Stimulated activated CD4-positive, alpha-beta T cell treated with anti-CD3 and anti-CD28 coated beads, Interleukin-15, amount 100 ng/mL, for 1 hour (primary cell): ENCODE measurements around the gene FAM149A.
A peak's percentile ranks its signal among the peaks of the same experiment; 100 is the strongest.

Source experiments
- DNase-seq, 2 donors: peaks; one replicate each; pipeline ENCODE4 v3.0.0-alpha.2; 2020; ENCODE audit warnings: low read depth in 1 of 2, low spot score in 1 of 2

The FAM149A gene

DNA sequence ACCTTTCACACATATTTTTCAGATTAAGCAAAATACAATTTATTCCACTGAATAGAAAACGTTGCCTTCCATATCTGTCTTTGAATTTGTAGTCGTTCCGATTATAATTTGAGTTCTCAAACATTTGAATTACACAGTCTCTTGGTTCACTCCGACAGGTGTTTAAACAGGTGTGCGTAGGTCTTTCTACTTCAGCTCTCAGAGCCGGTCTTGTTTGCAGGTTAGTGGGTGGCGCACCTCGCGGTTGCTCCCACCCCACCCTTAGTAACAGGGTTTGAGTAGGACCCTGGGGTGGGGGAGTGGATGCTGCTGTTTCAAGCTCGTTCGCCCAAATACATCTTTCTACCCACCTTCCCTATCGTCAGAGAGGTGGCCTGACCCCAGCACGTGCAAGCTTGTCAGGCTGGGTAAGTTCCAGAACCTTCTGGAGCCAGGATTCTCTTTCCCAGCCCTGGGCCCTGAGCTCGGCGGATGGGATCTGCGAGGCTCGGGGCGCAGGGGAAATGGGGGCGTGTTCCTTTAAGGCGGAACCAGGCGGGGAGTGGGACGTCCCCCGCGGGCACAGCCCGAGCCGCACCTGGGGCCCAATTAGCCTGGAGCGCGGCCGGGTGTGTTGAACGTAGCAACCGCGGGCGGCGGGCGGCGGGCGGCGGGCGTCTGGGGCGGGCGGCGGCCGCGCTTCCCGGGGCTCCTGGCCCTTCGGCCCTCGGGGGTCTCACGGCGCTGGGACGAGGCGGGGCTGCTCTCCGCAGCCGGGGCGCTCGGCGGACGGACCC, at the start of gene FAM149A:
Gene FAM149A, plus strand, starts transcription at position 591 of the 776 bp plus-strand sequence.
- peak; percentile 13 to 41 for DNase-seq

DNA sequence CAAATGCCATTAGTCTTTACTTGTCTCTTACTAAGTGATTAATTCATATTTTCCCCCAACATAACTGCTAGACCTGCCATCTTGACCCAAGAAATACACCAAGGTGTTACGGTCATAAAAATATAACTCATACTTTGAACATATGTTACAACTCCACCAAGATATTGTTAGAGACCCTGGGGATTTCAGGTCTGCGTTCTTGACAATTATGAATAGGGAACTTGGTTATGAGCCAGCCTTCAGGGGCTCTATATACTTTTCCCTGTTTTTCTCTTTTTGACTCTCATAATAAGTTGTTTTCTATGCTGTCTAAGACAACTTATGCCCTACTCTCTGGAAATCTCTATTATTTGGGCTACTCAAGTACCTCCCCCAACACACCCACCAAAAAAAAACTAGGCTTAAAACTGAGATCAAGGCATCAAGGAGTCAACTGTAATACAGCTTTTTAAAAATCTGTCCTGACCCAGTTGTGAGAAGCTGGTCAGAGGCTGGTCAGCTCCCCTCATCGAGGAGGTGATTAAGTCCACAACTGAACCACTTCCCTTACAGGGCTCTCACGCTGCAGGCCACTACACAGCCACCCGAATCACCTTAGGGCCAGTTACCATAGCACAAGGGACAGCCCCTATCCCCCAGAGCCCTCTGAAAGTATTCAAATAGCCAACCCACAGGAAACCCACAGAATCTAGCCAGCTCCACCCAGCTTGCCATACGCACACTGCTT, 46.1 kb upstream of the FAM149A start:
- DNase-seq, result no peak

- DNase-seq, result no peak
These were observed 45.6 kb upstream of the FAM149A start for GRCh38 chr4:186058980-186059316.

GRCh38 chr4:186061921-186062320, 42.6 kb upstream of the FAM149A start:
- no peak for DNase-seq

- DNase-seq, result no peak
These were observed 36.6 kb upstream of the FAM149A start for GRCh38 chr4:186067757-186068385.

GRCh38 chr4:186068581-186069348, 35.7 kb upstream of the FAM149A start, which contains the start of gene TLR3:
TLR3 (plus strand) TSS chr4:186069156; CDS start chr4:186076620, 7,464 bp downstream.
- no peak for DNase-seq

- DNase-seq, result no peak
These were observed 34.8 kb upstream of the FAM149A start for GRCh38 chr4:186069729-186070128.

DNA sequence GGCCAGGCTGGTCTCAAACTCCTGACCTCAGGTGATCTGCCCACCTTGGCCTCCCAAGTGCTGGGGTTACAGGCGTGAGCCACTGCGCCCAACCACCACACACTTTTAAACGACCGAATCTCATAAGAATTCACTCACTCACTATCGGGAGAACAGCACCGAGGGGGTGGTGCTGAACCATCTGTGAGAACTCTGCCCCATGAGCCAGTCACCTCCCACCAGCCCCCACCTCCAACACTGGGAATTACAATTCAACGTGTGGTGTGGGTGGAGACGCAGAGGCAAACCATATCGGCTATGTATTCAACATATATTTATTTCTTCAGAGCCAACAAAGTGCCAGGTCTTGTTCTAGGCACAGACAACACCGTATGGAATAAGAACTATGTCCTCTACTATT, 32.0 kb upstream of the FAM149A start:
- no peak for DNase-seq

DNA sequence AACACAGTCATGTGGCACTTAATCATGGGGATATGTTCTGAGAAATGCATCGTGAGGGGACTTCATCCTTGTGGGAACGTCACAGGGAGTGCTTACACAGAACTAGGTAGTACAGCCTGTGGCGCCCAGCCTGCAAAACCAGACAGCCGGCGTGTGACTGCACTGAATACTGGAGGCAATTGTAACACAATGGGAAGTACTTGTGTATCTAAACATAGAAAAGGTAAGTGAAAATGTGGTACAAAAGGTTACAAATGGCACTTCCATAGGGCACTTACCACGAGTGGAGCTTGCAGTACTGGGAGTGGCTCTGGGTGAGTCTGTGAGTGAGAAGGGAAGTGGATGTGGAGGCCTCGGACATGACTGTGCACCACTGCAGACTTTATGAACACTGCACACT, 30.3 kb upstream of the FAM149A start:
- DNase-seq, result no peak

DNA sequence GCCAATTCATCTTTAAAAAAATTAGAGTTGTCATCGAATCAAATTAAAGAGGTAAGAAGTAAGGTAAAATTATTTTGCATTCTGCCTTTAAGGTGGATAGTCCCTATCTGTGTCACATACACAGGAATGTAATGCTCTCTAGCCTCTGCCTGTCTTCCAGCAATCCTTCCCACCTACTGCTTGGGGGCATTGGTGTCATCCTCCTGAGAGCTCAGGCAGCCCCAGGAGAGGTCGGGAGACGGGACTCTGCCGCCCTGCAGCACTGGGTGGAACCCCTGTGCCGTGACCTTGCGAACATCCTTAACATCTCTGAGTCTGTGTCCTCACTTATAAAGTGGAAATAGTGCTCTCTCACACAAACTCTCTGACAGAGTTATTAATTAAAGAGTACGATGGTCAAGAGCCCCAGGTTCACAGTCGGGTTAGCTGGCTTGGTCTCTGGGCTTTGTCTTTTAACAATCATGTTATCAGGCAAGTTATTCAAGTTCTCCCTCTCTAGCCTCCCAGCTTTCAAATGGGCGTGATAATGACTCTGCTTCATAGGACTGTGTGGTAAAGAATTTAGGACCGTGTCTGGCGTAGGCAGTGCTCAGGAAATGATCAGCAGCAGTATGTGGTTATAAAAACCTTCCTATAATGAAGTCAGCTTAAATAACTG, 25.4 kb upstream of the FAM149A start:
- no peak for DNase-seq

DNA sequence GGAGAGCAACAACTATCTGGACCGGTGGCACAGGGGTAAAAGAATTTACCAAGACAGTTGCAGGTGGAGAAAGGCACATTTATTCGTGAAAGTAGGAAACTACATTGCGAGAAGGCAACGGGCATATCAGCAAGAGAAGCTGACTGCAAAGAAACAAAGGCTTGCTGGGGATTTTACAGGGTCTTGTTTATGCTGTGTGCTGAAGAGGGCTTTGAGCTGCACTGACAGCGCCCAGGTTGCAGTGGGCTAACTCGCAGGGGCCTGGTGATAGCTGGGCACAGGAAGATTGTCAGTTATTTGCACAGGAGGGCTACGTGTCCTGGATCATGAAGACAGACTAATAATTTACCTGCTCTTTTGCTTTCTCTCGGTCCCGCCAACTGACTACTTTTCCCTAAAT, 24.8 kb upstream of the FAM149A start:
- DNase-seq, result no peak

DNA sequence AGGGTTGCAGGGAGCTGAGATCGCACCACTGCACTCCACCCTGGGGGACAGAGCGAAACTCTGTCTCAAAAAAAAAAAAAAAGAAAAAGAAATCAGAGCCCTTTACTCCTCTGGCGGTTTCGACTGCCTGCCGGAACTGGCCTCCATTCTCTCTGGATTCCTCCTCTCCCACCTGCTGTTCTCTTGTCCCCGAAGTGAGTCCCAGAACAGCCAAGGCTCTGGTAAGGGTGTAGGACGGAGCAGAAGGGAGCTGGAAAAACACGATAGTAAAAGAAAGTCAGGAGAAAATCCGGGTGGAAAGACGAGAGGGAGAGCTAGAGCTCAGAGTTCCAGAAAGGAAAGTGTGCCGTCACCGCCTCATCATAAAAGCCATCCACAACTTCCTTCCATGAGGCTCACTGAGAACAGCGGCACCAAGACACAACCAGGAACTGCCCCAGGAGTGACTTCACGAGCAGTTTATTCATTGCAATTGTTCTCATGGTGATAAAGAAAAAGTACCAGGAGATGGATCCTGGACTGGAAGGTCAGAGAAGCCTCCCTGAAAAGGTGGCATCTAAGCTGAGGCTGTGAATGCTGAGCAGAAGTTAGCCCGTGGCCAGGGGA, 23.2 kb upstream of the FAM149A start:
- no peak for DNase-seq

- DNase-seq, result no peak
These were observed 22.3 kb upstream of the FAM149A start for GRCh38 chr4:186082221-186082620.

DNA sequence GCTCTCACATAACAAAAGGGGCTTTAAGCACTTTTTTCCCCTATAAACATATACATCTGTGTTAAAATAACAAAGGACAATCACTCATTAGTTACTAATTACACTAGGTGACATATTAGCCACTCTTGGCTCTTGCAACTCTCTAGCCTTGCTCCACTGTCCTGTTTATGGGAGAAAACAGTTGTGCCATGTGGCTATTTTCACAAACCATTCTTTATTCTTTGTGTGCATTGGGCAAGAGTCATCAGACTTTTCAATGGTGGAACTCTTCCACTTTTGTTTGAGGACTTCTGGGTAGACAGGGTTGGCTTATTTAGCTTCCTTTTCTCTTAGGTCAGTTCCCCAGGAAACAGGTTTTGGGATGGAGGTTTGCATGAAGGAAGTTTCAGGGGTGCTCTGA, 16.0 kb upstream of the FAM149A start:
- DNase-seq, result no peak

DNA sequence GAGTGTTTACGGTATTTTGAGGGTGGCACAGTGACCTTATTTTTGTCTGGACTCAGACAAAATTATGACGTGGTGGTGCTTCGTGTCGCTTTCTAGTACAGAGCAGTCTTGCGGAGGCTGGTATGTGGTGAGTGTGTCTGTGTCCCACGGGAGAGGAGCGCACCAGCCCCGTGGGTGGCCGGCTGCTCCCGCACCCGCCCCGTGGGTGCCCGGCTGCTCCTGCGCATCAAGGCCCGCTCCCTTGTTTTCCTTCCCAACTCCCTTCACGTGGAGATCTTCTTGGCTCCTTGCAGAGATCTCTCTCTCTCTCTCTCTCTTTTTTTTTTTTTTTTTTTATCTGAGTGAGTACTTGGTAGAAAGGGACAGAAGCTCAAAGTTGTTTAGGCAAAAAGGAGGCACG, 12.2 kb upstream of the FAM149A start:
- no peak for DNase-seq

- DNase-seq, result no peak
These were observed 9.1 kb upstream of the FAM149A start for GRCh38 chr4:186095406-186095805.

DNA sequence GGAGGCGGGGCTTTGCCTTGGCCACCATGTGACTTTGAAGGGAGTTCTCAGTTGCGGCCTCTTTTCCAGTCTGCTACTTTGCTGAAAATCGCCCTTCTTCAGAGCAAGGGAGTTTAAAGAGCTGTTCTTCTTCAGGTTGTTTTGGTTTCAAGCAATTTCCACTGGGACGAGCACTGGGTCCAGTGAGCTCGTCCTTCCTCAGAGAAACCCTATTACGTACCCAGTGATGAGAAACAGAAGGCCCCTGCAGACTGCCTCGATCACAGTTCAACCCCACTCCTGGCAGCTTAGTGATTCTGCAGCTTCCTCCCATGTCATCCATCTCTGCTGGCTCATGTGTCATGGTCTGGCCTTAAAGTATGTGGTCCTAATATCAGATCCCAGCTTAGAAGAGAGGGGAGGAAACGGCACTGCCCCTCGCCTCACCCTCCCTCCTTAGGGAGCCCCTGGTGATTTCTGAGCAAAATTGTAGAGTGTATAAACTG, 7.8 kb upstream of the FAM149A start:
- DNase-seq, result no peak

GRCh38 chr4:186097386-186097785, 7.1 kb upstream of the FAM149A start:
- no peak for DNase-seq

DNA sequence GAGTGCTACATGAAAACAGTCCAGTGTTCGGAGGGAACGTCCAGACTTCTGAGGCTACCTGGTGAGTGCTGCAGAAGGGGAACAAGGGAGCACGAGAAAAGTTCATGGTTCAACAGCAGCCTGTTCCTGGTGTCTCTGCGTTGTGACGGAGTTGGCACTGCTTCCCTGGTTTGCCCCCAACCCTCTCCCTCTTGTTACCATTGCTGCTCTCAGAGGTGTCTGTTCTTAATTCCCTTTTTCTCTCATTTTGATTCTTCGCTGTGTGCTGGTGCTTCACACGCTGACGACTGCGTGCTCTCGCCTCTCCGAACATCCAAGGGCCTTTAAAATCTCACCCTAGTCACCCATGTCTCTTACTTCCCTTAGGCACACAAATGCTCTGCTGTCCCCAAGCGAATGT, 1.6 kb upstream of the FAM149A start:
- no peak for DNase-seq

- no peak for DNase-seq
These were observed 564 bp downstream of the FAM149A start for GRCh38 chr4:186104890-186105646.
